WTC11 (cell line): ENCODE data around the gene EPSTI1. TPM values are rescaled to one million over a fixed set of nuclear protein-coding genes. Genes with fewer than 3 reads are reported as not detected.

Experiments used
- ATAC-seq: fragments of 200-7000 bp; cut with Tn5 transposase; 2 replicates; pipeline ENCODE4 v1.10.0; 2021; ENCODE audit warnings: mild to moderate bottlenecking, moderate library complexity
- CTCF ChIA-PET: fragments of 300-600 bp; sonication (Branson Sonifier 250); formaldehyde crosslinking; loops from one replicate; lab custom pipeline; 2021; ENCODE audit warnings: antibody characterized with exemption; lab: Charles Lee
- POLR2A ChIA-PET: fragments of 350-600 bp; sonication (Branson Sonifier 250); formaldehyde crosslinking; loops from one replicate; lab custom pipeline; 2021; ENCODE audit warnings: antibody characterized with exemption; lab: Charles Lee
- DNase-seq: peaks from one replicate; pipeline ENCODE4 v3.0.0; 2021; ENCODE audit warnings: low spot score
- H3K27ac Mint-ChIP-seq: 2 replicates; pipeline ENCODE4 v1.8.0; 2021; ENCODE audit warnings: mixed read lengths
- H3K27me3 Mint-ChIP-seq: 2 replicates; pipeline ENCODE4 v1.8.0; 2021; ENCODE audit warnings: low read depth, mild to moderate bottlenecking, moderate library complexity, mixed read lengths
- H3K36me3 Mint-ChIP-seq: 2 replicates; pipeline ENCODE4 v1.8.0; 2021; ENCODE audit warnings: mixed read lengths
- H3K4me1 Mint-ChIP-seq: 2 replicates; pipeline ENCODE4 v1.8.0; 2022; ENCODE audit warnings: mixed read lengths
- H3K4me3 Mint-ChIP-seq: 2 replicates; pipeline ENCODE4 v1.8.0; 2021; ENCODE audit warnings: mild to moderate bottlenecking, moderate library complexity, mixed read lengths
- H3K9me3 Mint-ChIP-seq: 2 replicates; pipeline ENCODE4 v1.8.0; 2021; ENCODE audit warnings: mixed read lengths
- CBFB ChIP-seq: sonication (generic); formaldehyde crosslinking; IDR thresholded peaks from 2 replicates; pipeline ENCODE4 v1.8.1; 2022; ENCODE audit warnings: mild to moderate bottlenecking, low read depth, missing genetic modification reagents
- EMX1 ChIP-seq: fragments of 250-450 bp; sonication (Bioruptor Pico); IDR thresholded peaks from 2 replicates; pipeline ENCODE4 v1.8.0; 2021; ENCODE audit warnings: mild to moderate bottlenecking
- NFATC4 ChIP-seq: fragments of 250-450 bp; sonication (Bioruptor Pico); IDR thresholded peaks from 2 replicates; pipeline ENCODE4 v1.9.0; 2021; ENCODE audit warnings: mild to moderate bottlenecking
- NFYB ChIP-seq: sonication (generic); formaldehyde crosslinking; conservative IDR thresholded peaks from 2 replicates; pipeline ENCODE4 v1.8.0; 2022; ENCODE audit warnings: low read depth, missing genetic modification reagents
- PRDM15 ChIP-seq: sonication (generic); formaldehyde crosslinking; IDR thresholded peaks from 2 replicates; pipeline ENCODE4 v1.8.0; 2022; ENCODE audit warnings: missing genetic modification reagents
- PRRX2 ChIP-seq: fragments of 250-450 bp; sonication (Bioruptor Pico); IDR thresholded peaks from 2 replicates; pipeline ENCODE4 v1.8.0; 2021; ENCODE audit warnings: mild to moderate bottlenecking
- SMAD4 ChIP-seq: sonication (generic); formaldehyde crosslinking; IDR thresholded peaks from 2 replicates; pipeline ENCODE4 v1.8.0; 2022; ENCODE audit warnings: mild to moderate bottlenecking, missing genetic modification reagents
- TCF7 ChIP-seq: sonication (generic); formaldehyde crosslinking; IDR thresholded peaks from 2 replicates; pipeline ENCODE4 v1.8.0; 2022; ENCODE audit warnings: mild to moderate bottlenecking, low read depth, missing genetic modification reagents, moderate library complexity
- USF2 ChIP-seq: sonication (generic); formaldehyde crosslinking; IDR thresholded peaks from 2 replicates; pipeline ENCODE4 v1.8.1; 2023; ENCODE audit warnings: mild to moderate bottlenecking, missing genetic modification reagents, moderate library complexity
- ZNF423 ChIP-seq: fragments of 250-450 bp; sonication (Bioruptor Pico); IDR thresholded peaks from 2 replicates; pipeline ENCODE4 v2.1.2; 2022; ENCODE audit warnings: mild to moderate bottlenecking, moderate library complexity
- total RNA-seq: library from RNA; stranded (reverse); gene quantifications from 3 replicates; pipeline ENCODE4 v1.2.3, GENCODE V29; 2021
- TF ChIP-seq, protein P1 (sequence below): sonication (generic); formaldehyde crosslinking; IDR thresholded peaks from 2 replicates; pipeline ENCODE4 v1.8.0; 2022; ENCODE audit warnings: mild to moderate bottlenecking, missing genetic modification reagents
- TF ChIP-seq, protein P2 (sequence below): fragments of 250-450 bp; sonication (Bioruptor Pico); IDR thresholded peaks from 2 replicates; pipeline ENCODE4 v1.8.0; 2021; ENCODE audit warnings: mild to moderate bottlenecking
- TF ChIP-seq, protein P3 (sequence below): sonication (generic); formaldehyde crosslinking; conservative IDR thresholded peaks from 2 replicates; pipeline ENCODE4 v1.8.1; 2023; ENCODE audit warnings: mild to moderate bottlenecking, low read depth, missing genetic modification reagents, moderate library complexity
- TF ChIP-seq, protein P4 (sequence below): sonication (generic); formaldehyde crosslinking; IDR thresholded peaks from 2 replicates; pipeline ENCODE4 v1.8.1; 2023; ENCODE audit warnings: mild to moderate bottlenecking, missing genetic modification reagents, moderate library complexity

Gene EPSTI1
- total RNA-seq, 1 experiment from 2014 or later = 2.1 TPM

DNA sequence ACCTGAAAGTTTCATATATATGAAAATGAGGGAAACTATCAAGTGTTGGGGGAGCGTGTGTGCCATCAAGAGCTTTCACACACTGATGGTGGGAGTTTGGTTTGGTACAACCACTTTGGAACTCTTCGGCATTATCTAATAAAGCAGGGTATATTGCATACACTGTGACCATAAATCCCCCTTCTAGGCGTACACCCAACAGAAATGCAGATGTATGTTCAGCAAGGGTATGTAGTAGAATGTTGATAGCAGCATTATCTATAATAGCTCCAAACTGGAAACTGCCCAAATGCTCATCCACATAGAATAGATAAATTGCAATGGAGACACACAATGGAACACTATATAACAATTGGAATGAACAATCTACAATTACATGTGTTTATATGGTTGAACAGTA is 139.9 kb downstream of the EPSTI1 start:
- Mint-ChIP-seq H3K4me1 (peaks cover 34% of the 10 kb centered on the region), H3K4me3 (no peak overlapping the region), H3K27ac (no peak overlapping the region), H3K36me3 (peaks cover 61% of the 10 kb centered on the region)
- DNase-seq = no peak
- no peak for ATAC-seq
- CTCF ChIA-PET = no interaction called here
- TF ChIP-seq PRRX2 = no peak
- no peak for TF ChIP-seq TCF7 (CRISPR knock-in tag)
- TF ChIP-seq CBFB (CRISPR knock-in tag) = no peak
- TF ChIP-seq, protein P1, sequence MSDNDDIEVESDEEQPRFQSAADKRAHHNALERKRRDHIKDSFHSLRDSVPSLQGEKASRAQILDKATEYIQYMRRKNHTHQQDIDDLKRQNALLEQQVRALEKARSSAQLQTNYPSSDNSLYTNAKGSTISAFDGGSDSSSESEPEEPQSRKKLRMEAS (CRISPR knock-in tag) = no peak
- no peak for TF ChIP-seq NFATC4
- no peak for TF ChIP-seq SMAD4
- TF ChIP-seq NFYB (CRISPR knock-in tag) = no peak
- no peak for TF ChIP-seq USF2 (CRISPR knock-in tag)
- TF ChIP-seq, all 79 proteins: peak for 0
- no peaks in the 10 kb centered on the region for H3K9me3 Mint-ChIP-seq
- no peaks in the 10 kb centered on the region; the same call in 1 of the 2 replicates for H3K27me3 Mint-ChIP-seq
- POLR2A ChIA-PET = no interaction called here

GRCh38 chr13:42849200-42849599 is 142.8 kb downstream of the EPSTI1 start:
- Mint-ChIP-seq H3K4me3 (no peak overlapping the region), H3K4me1 (peaks cover 24% of the 10 kb centered on the region), H3K27me3 (peaks cover 3% of the 10 kb centered on the region; the same call in 1 of the 2 replicates), H3K9me3 (peaks cover 5% of the 10 kb centered on the region; the same call in 1 of the 2 replicates), H3K27ac (no peak overlapping the region), H3K36me3 (peaks cover 45% of the 10 kb centered on the region)
- ChIA-PET POLR2A (interaction anchor here (1.2 kb wide), 1 partner anchor 18 kb away, joined by 3 read pairs; no protein-coding TSS in a partner anchor), CTCF (interaction anchor here (0.5 to 0.8 kb wide), 2 partner anchors 84 to 235 kb away, joined by 3 to 5 read pairs; no protein-coding TSS in a partner anchor)
- ATAC-seq (peak; percentile 22), DNase-seq (no peak)
- peak; percentile 40; the same call in 1 of the 2 replicates for TF ChIP-seq PRDM15 (CRISPR knock-in tag)
- TF ChIP-seq, protein P2, sequence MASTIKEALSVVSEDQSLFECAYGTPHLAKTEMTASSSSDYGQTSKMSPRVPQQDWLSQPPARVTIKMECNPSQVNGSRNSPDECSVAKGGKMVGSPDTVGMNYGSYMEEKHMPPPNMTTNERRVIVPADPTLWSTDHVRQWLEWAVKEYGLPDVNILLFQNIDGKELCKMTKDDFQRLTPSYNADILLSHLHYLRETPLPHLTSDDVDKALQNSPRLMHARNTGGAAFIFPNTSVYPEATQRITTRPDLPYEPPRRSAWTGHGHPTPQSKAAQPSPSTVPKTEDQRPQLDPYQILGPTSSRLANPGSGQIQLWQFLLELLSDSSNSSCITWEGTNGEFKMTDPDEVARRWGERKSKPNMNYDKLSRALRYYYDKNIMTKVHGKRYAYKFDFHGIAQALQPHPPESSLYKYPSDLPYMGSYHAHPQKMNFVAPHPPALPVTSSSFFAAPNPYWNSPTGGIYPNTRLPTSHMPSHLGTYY = peak; percentile 20; the same call in 1 of the 2 replicates
- TF ChIP-seq ZNF423 (CRISPR knock-in tag) = no peak
- TF ChIP-seq, protein P3, sequence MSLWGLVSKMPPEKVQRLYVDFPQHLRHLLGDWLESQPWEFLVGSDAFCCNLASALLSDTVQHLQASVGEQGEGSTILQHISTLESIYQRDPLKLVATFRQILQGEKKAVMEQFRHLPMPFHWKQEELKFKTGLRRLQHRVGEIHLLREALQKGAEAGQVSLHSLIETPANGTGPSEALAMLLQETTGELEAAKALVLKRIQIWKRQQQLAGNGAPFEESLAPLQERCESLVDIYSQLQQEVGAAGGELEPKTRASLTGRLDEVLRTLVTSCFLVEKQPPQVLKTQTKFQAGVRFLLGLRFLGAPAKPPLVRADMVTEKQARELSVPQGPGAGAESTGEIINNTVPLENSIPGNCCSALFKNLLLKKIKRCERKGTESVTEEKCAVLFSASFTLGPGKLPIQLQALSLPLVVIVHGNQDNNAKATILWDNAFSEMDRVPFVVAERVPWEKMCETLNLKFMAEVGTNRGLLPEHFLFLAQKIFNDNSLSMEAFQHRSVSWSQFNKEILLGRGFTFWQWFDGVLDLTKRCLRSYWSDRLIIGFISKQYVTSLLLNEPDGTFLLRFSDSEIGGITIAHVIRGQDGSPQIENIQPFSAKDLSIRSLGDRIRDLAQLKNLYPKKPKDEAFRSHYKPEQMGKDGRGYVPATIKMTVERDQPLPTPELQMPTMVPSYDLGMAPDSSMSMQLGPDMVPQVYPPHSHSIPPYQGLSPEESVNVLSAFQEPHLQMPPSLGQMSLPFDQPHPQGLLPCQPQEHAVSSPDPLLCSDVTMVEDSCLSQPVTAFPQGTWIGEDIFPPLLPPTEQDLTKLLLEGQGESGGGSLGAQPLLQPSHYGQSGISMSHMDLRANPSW = no peak
- peak; percentile 70; the same call in 1 of the 2 replicates for TF ChIP-seq EMX1 (CRISPR knock-in tag)
- TF ChIP-seq, protein P4, sequence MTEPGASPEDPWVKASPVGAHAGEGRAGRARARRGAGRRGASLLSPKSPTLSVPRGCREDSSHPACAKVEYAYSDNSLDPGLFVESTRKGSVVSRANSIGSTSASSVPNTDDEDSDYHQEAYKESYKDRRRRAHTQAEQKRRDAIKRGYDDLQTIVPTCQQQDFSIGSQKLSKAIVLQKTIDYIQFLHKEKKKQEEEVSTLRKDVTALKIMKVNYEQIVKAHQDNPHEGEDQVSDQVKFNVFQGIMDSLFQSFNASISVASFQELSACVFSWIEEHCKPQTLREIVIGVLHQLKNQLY = no peak
